Measurements from ENCODE around the gene FRMD3.

FRMD3 gene

GRCh38 chr9:83434254-83434653 lies 103.9 kb downstream of the FRMD3 start:
- Histone ChIP-seq H3K27me3 (replicated peaks; ENCODE audit: control insufficient read depth, insufficient read depth, low read length) (no peaks in the 10 kb centered on the region), H3K36me3 (ENCODE audit: control insufficient read depth, insufficient read depth, low read length) (no peaks in the 10 kb centered on the region), H3K4me3 (replicated peaks; ENCODE audit: low read depth, low read length) (no peak overlapping the region)
- TF ChIP-seq CTCF (IDR thresholded peaks at IDR 0.05; ENCODE audit: insufficient read depth, low read length, poor library complexity, severe bottlenecking), result no peak
- DNase-seq (ENCODE audit: extremely low read depth, insufficient read length), result no peak

GRCh38 chr9:83433846-83434245 lies 104.4 kb downstream of the FRMD3 start:
- TF ChIP-seq CTCF (IDR thresholded peaks at IDR 0.05; ENCODE audit: insufficient read depth, low read length, poor library complexity, severe bottlenecking), result no peak
- Histone ChIP-seq H3K27me3 (replicated peaks; ENCODE audit: control insufficient read depth, insufficient read depth, low read length) (no peaks in the 10 kb centered on the region), H3K4me3 (replicated peaks; ENCODE audit: low read depth, low read length) (no peak overlapping the region), H3K36me3 (ENCODE audit: control insufficient read depth, insufficient read depth, low read length) (no peaks in the 10 kb centered on the region)
- no peak for DNase-seq (ENCODE audit: extremely low read depth, insufficient read length)

- no peaks in the 10 kb centered on the region for H3K36me3 ChIP-seq (ENCODE audit: control insufficient read depth, insufficient read depth, low read length)
- H3K27me3 ChIP-seq (replicated peaks; ENCODE audit: control insufficient read depth, insufficient read depth, low read length), result no peaks in the 10 kb centered on the region
- no peak overlapping the region for H3K4me3 ChIP-seq (replicated peaks; ENCODE audit: low read depth, low read length)
- no peak for DNase-seq (ENCODE audit: extremely low read depth, insufficient read length)
- TF ChIP-seq CTCF (IDR thresholded peaks at IDR 0.05; ENCODE audit: insufficient read depth, low read length, poor library complexity, severe bottlenecking), result no peak
These were observed 105.2 kb downstream of the FRMD3 start for GRCh38 chr9:83432877-83433550.

GRCh38 chr9:83432104-83432627 lies 106.0 kb downstream of the FRMD3 start:
- Histone ChIP-seq H3K36me3 (ENCODE audit: control insufficient read depth, insufficient read depth, low read length) (no peaks in the 10 kb centered on the region), H3K27me3 (replicated peaks; ENCODE audit: control insufficient read depth, insufficient read depth, low read length) (no peaks in the 10 kb centered on the region), H3K4me3 (replicated peaks; ENCODE audit: low read depth, low read length) (no peak overlapping the region)
- no peak for DNase-seq (ENCODE audit: extremely low read depth, insufficient read length)
- TF ChIP-seq CTCF (IDR thresholded peaks at IDR 0.05; ENCODE audit: insufficient read depth, low read length, poor library complexity, severe bottlenecking), result no peak

GRCh38 chr9:83431101-83432060 lies 106.8 kb downstream of the FRMD3 start:
- TF ChIP-seq CTCF (IDR thresholded peaks at IDR 0.05; ENCODE audit: insufficient read depth, low read length, poor library complexity, severe bottlenecking), result no peak
- no peaks in the 10 kb centered on the region for H3K36me3 ChIP-seq (ENCODE audit: control insufficient read depth, insufficient read depth, low read length)
- H3K4me3 ChIP-seq (replicated peaks; ENCODE audit: low read depth, low read length), result no peak overlapping the region
- no peak for DNase-seq (ENCODE audit: extremely low read depth, insufficient read length)
- no peaks in the 10 kb centered on the region for H3K27me3 ChIP-seq (replicated peaks; ENCODE audit: control insufficient read depth, insufficient read depth, low read length)

Measured in GM06990 (cell line).